ENCODE measurements around the gene NTM.

DNA sequence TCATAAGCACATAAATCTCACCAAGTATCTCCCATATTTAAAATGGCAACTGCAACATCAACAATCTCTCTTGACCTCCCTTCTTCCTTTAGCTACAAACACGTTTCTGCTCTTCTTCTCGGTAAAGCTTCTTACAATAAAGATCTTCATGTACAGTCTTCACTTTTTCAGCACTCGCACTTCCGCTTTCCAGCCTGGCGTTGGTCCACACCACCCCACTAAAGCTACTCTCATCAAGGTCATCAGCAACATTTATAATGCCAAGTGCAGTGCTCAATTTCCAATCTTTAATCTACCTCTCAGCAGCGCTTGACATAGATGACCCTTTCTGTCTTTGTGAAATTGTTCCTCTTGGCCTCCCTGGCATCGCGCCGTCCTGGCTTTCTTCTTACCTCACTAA, 33.6 kb downstream of the NTM start:
- TF ChIP-seq POLR2AphosphoS5 (IDR thresholded peaks at IDR 0.05; ENCODE audit: low read depth, low read length) (no peak), POLR2A (IDR thresholded peaks at IDR 0.05; ENCODE audit: low read depth, low read length) (no peak), POU2F2 (IDR thresholded peaks at IDR 0.05; ENCODE audit: low read depth, low read length) (no peak)

Measured in GM12891 (cell line).